Muscle layer of duodenum (tissue), 2 donors: ENCODE results near the gene CARD6.

Experiments
- H3K27ac ChIP-seq: one replicate; pipeline ENCODE4 v1.7.0; 2013; ENCODE audit warnings: mild to moderate bottlenecking, low read length
- H3K27me3 ChIP-seq: one replicate; pipeline ENCODE4 v1.7.0; 2013; ENCODE audit warnings: low read depth, mild to moderate bottlenecking, control low read depth, low read length
- H3K36me3 ChIP-seq, 2 donors: one replicate each; pipeline ENCODE4 v1.7.0; 2013; ENCODE audit warnings: low read length in 2 of 2, control low read depth in 1 of 2, mild to moderate bottlenecking in 1 of 2; ENCODE audit not compliant: insufficient read depth in 2 of 2, control insufficient read depth in 1 of 2
- H3K4me1 ChIP-seq, 2 donors: one replicate each; pipeline ENCODE4 v1.7.0; 2013; ENCODE audit warnings: low read length in 2 of 2, mild to moderate bottlenecking in 2 of 2, control low read depth in 1 of 2, moderate library complexity in 1 of 2; ENCODE audit not compliant: insufficient read depth in 2 of 2, control insufficient read depth in 1 of 2
- H3K4me3 ChIP-seq, 2 donors: one replicate each; pipeline ENCODE4 v1.7.0; 2013; ENCODE audit warnings: low read length in 2 of 2, low read depth in 1 of 2, mild to moderate bottlenecking in 1 of 2
- H3K9me3 ChIP-seq, 2 donors: one replicate each; pipeline ENCODE4 v1.7.0; 2013; ENCODE audit warnings: low read length in 2 of 2, control low read depth in 1 of 2, mild to moderate bottlenecking in 1 of 2; ENCODE audit not compliant: control insufficient read depth in 1 of 2
- donor health status: healthy.

The CARD6 gene

GRCh38 chr5:40828690-40829661, 12.2 kb upstream of the CARD6 start:
- Histone ChIP-seq H3K4me1 (peaks cover 8 to 13% of the 10 kb centered on the region in 2 donors), H3K27me3 (no peaks in the 10 kb centered on the region), H3K9me3 (no peaks in the 10 kb centered on the region), H3K27ac (no peak overlapping the region), H3K36me3 (peaks cover 62 to 75% of the 10 kb centered on the region in 2 donors), H3K4me3 (no peak overlapping the region)

- H3K36me3 ChIP-seq, result peaks cover 62 to 76% of the 10 kb centered on the region in 2 donors
- H3K4me3 ChIP-seq, result no peak overlapping the region
- peaks cover 8 to 19% of the 10 kb centered on the region in 2 donors for H3K4me1 ChIP-seq
- H3K27ac ChIP-seq, result no peak overlapping the region
- H3K9me3 ChIP-seq, result no peaks in the 10 kb centered on the region
- no peaks in the 10 kb centered on the region for H3K27me3 ChIP-seq
These were observed 11.2 kb upstream of the CARD6 start for GRCh38 chr5:40829748-40830533.

- no peaks in the 10 kb centered on the region for H3K27me3 ChIP-seq
- H3K36me3 ChIP-seq, result peaks cover 58 to 74% of the 10 kb centered on the region in 2 donors
- H3K4me3 ChIP-seq, result no peak overlapping the region
- H3K9me3 ChIP-seq, result no peaks in the 10 kb centered on the region
- H3K4me1 ChIP-seq, result peaks cover 8 to 19% of the 10 kb centered on the region in 2 donors
- H3K27ac ChIP-seq, result no peak overlapping the region
These were observed 9.6 kb upstream of the CARD6 start for GRCh38 chr5:40831346-40832210.

GRCh38 chr5:40832345-40832744, 8.8 kb upstream of the CARD6 start:
- Histone ChIP-seq H3K27me3 (no peaks in the 10 kb centered on the region), H3K36me3 (peaks cover 55 to 66% of the 10 kb centered on the region in 2 donors)

GRCh38 chr5:40833712-40834229, 7.4 kb upstream of the CARD6 start:
- Histone ChIP-seq H3K9me3 (no peaks in the 10 kb centered on the region), H3K4me1 (peaks cover 8 to 19% of the 10 kb centered on the region in 2 donors), H3K27ac (peak overlapping the region; percentile 98), H3K36me3 (peaks cover 41 to 52% of the 10 kb centered on the region in 2 donors), H3K4me3 (peak overlapping the region; percentile 88 to 99), H3K27me3 (no peaks in the 10 kb centered on the region)

More at GRCh38 chr5:40832345-40832744, 8.8 kb upstream of the CARD6 start:
- Histone ChIP-seq H3K27ac (no peak overlapping the region), H3K9me3 (no peaks in the 10 kb centered on the region), H3K4me3 (peak overlapping the region in 1 of 2 donors; percentile 99), H3K4me1 (peaks cover 8 to 19% of the 10 kb centered on the region in 2 donors)

- Histone ChIP-seq H3K36me3 (peaks cover 34 to 46% of the 10 kb centered on the region in 2 donors), H3K27me3 (no peaks in the 10 kb centered on the region), H3K9me3 (no peaks in the 10 kb centered on the region), H3K27ac (peak overlapping the region; percentile 98), H3K4me3 (peak overlapping the region; percentile 88 to 99), H3K4me1 (peaks cover 8 to 19% of the 10 kb centered on the region in 2 donors)
These were observed 6.7 kb upstream of the CARD6 start for GRCh38 chr5:40834391-40834848.

- Histone ChIP-seq H3K36me3 (peaks cover 31 to 40% of the 10 kb centered on the region in 2 donors), H3K4me1 (peaks cover 8 to 19% of the 10 kb centered on the region in 2 donors), H3K4me3 (peak within 1 kb of the TSS; percentile 88 to 99), H3K9me3 (no peaks in the 10 kb centered on the region), H3K27ac (peak within 1 kb of the TSS; percentile 98), H3K27me3 (no peaks in the 10 kb centered on the region)
These were observed 6.0 kb upstream of the CARD6 start, which contains the start of gene RPL37 for GRCh38 chr5:40834849-40835787. Gene RPL37, minus strand, starts transcription at chr5:40835222. Its CDS starts 37 bp downstream, at chr5:40835185.

- Histone ChIP-seq H3K4me1 (peaks cover 4 to 14% of the 10 kb centered on the region in 2 donors), H3K36me3 (peaks cover 7 to 10% of the 10 kb centered on the region in 2 donors), H3K4me3 (no peak overlapping the region), H3K27ac (no peak overlapping the region), H3K9me3 (no peaks in the 10 kb centered on the region), H3K27me3 (no peaks in the 10 kb centered on the region)
These were observed 3.1 kb upstream of the CARD6 start for GRCh38 chr5:40838086-40838485.

GRCh38 chr5:40842351-40842750, 1.2 kb downstream of the CARD6 start:
- H3K9me3 ChIP-seq, result no peaks in the 10 kb centered on the region
- peaks cover 0 to 5% of the 10 kb centered on the region in 2 donors for H3K36me3 ChIP-seq
- H3K27me3 ChIP-seq, result no peaks in the 10 kb centered on the region
- no peaks in the 10 kb centered on the region for H3K4me1 ChIP-seq
- peak overlapping the region; percentile 97 for H3K27ac ChIP-seq
- peak overlapping the region; percentile 49 to 93 for H3K4me3 ChIP-seq
